HEK293T (cell line): ENCODE results near the gene AMPD3.

Source experiments
- BHLHE40 ChIP-seq: fragments of 450-650 bp; IDR thresholded peaks from 2 replicates; pipeline ENCODE4 v1.6.1; 2016; ENCODE audit warnings: mild to moderate bottlenecking, moderate library complexity, borderline replicate concordance
- CTBP1 ChIP-seq: fragments of 450-650 bp; IDR thresholded peaks from 2 replicates; pipeline ENCODE4 v1.6.1; 2016; ENCODE audit warnings: borderline replicate concordance
- FOXA1 ChIP-seq: fragments of 450-650 bp; IDR thresholded peaks from 2 replicates; pipeline ENCODE4 v1.6.1; 2016; ENCODE audit warnings: mild to moderate bottlenecking
- FOXK2 ChIP-seq: fragments of 450-650 bp; IDR thresholded peaks from 2 replicates; pipeline ENCODE4 v1.6.1; 2016; ENCODE audit warnings: mild to moderate bottlenecking
- FOXM1 ChIP-seq: fragments of 450-650 bp; IDR thresholded peaks from 2 replicates; pipeline ENCODE4 v1.6.1; 2017; ENCODE audit warnings: mild to moderate bottlenecking, borderline replicate concordance
- LEF1 ChIP-seq: fragments of 450-650 bp; IDR thresholded peaks from 2 replicates; pipeline ENCODE4 v1.6.1; 2017; ENCODE audit warnings: mild to moderate bottlenecking, borderline replicate concordance
- SUZ12 ChIP-seq: fragments of 450-650 bp; IDR thresholded peaks from 2 replicates; pipeline ENCODE4 v1.6.1; 2016; ENCODE audit warnings: mild to moderate bottlenecking
- TARDBP ChIP-seq: fragments of 450-650 bp; IDR thresholded peaks from 2 replicates; pipeline ENCODE4 v1.6.1; 2016

- TF ChIP-seq LEF1 (no peak), FOXK2 (no peak), FOXA1 (no peak), SUZ12 (no peak), FOXM1 (no peak), CTBP1 (no peak), TARDBP (no peak), BHLHE40 (no peak)
These were observed 13.2 kb upstream of the AMPD3 start for GRCh38 chr11:10441652-10442503.
